Tongue (tissue), 2 donors: Measurements from ENCODE around the gene FBXL14. TPM values are rescaled to one million over a fixed set of nuclear protein-coding genes. Genes with fewer than 3 reads are reported as not detected.
A peak's percentile ranks its signal among the peaks of the same experiment; 100 is the strongest.

Experiments
- DNase-seq: peaks from one replicate; pipeline ENCODE4 v3.0.0-alpha.2; 2015
- total RNA-seq: library from RNA; depleted of rRNA; stranded (reverse); fragments of >200 nt; gene quantifications from one replicate; pipeline ENCODE4 v1.2.3, GENCODE V29; 2014

Gene FBXL14
- total RNA-seq, 1 donor from 2014 or later: 7.8 TPM

GRCh38 chr12:1593174-1594005 is 991 bp downstream of the FBXL14 start:
- DNase-seq: no peak

DNA sequence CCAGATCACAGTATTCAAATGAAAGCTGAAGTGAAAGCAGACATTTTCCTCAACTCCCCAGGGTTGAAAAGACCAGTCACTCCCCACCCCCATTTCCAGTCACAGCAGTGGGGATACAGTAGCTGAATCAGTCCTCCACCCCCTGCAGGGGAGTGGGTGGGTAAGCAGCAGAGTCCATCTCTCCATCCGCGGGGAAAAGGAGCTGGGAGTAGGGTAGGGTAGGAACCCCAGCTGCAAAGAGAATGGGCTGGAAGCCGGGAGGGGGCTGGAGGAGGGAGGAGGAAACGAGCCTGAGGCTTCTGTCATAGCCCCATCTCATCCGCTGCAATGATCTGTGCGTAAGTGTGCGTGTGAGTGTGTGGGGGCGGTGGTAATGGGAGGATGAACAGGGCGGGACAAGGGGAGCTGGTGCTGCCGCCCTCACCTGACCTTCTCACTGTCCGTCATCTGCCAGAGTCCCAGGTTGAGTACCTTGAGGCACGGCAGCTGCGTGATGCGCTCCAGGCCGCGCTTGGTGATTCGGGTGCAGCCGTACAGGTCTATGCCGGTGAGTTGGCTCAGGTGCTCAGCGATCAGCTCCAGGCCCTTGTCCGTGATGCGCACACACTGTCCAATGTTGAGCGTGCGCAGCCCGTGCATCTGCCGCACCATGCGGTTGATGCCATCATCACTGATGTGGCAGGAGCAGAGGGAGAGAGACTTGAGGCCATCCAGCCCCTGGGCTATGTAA is 1.8 kb downstream of the FBXL14 start:
- no peak for DNase-seq

- DNase-seq: no peak
Measured at GRCh38 chr12:1591543-1591942, 2.8 kb downstream of the FBXL14 start.

DNA sequence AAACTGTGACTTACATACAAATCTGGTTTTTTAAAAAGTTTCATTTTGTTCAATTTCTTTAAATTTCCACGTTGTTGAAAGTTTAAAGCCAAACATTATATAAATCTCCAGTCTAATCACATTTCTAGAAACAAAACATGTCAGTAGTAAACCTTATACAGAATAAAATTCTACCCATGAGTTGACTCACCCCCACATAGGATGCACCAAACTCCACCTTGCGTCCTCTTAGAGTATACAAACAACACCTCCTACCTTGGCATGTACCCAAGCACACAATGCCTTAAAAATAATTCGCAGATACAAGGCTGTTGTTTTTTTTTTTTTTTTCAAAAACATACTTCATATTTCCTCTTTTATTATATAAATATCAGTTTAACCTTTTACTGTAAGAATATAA is 3.3 kb downstream of the FBXL14 start:
- no peak for DNase-seq

DNA sequence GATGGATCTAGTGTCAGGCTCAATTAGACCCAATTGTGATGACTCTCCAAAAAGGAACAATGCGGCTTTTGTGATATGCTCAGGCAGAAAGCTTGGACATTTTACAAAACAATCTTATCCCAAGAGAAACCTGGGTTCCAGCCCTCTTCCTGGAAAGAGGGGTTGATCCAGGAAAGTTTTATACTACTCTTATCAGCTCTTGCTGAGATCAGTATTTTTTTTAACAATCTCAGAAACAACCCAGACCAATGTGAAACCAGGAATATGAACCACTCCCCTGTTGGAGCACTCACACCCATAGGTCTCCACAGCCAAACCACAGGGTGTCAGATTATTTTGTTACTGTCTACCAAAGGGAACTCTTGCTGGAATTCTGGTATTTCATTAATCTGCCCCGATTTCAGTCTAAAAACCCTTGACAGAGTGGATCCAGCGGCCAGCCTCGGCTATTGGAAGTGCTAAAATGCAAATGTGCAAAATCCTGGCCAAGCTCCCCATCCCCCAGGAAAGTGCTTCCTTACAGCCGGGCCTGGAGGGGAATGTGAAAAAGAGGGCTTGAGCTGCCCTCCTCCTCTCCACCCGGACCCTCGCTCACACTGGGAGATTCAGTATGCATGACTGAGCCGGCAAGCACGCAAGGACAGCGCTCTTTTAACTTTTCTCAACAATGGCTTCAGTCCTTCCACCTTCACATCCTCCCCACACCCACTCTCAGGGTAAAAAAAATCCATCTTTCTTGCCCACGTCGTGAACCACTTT is 4.0 kb downstream of the FBXL14 start:
- no peak for DNase-seq

GRCh38 chr12:1588575-1588947 is 5.8 kb downstream of the FBXL14 start:
- no peak for DNase-seq

- no peak for DNase-seq
Measured at GRCh38 chr12:1587927-1588574, 6.3 kb downstream of the FBXL14 start.

GRCh38 chr12:1584326-1584725 is 10.1 kb downstream of the FBXL14 start:
- no peak for DNase-seq

- peak; percentile 92 for DNase-seq
Measured at GRCh38 chr12:1583421-1584078, 10.8 kb downstream of the FBXL14 start.

DNA sequence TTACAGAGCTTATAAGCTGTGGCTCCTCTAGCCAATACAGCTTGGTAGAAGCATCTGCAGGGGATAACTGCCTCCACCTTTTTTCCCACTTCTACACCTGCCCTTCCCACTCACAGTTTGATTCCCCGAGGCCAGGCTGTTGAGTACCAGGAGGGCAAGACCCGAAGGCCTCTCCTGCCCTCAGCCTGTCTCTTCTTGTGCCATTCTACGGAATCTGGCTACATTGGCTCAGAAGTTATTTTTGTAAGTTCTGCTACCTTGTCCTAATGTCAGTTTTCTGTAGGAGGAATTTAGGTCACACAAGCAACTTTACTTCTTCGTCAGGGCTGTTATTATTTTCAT is 11.7 kb downstream of the FBXL14 start:
- DNase-seq: no peak

DNA sequence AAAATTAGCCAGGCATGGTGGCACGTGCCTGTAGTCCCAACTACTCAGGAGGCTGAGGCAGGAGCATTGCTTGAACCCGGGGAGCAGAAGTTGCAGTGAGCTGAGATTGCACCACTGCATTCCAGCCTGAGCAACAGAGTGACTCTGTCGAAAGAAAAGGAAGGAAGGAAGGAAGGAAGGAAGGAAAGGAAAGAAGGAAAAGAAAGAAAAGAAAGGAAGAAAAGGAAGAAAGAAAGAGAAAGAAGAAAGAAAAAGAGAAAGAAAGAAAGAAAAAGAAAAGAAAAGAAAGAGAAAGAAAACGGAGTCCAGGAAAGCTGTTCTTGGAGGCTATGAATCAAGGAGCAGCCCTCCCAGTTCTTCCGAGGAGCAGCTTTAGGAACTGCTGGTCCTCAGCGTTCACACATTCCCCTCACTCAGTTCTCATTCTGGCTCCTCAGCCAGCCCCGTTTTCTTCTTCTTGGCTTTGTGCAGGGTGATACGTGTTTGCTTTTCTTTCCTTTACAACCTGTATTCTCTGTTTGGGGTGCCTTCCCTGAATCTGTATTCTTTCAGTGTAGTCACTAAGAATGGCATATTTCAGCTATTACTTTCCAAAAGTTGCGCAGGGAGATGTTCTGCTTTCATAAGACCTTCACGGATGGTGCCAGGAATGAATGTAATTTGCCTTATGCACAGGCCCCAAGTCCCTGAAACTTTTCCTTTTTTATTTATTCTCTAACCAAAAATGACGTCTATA is 12.2 kb downstream of the FBXL14 start:
- DNase-seq: no peak

DNA sequence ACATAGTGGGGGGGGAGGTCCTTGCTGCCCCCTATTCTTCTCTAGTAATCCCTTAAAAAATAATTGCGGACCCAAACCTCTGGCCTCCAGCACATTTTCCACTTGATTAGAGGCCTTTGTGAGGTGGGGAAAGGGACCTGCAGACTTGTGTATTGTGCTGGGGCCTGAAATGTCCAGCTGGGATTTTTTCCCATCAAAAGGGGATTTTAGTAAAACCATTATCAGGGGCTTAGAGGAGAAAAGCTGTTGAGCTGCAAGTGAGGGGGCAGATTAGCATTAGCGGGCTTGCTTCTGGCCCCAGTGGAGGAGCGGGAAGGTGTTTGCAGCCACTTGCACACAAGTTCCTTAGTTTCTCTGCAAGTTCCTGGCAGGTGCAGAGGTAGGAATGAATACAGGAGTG is 13.9 kb downstream of the FBXL14 start:
- no peak for DNase-seq

DNA sequence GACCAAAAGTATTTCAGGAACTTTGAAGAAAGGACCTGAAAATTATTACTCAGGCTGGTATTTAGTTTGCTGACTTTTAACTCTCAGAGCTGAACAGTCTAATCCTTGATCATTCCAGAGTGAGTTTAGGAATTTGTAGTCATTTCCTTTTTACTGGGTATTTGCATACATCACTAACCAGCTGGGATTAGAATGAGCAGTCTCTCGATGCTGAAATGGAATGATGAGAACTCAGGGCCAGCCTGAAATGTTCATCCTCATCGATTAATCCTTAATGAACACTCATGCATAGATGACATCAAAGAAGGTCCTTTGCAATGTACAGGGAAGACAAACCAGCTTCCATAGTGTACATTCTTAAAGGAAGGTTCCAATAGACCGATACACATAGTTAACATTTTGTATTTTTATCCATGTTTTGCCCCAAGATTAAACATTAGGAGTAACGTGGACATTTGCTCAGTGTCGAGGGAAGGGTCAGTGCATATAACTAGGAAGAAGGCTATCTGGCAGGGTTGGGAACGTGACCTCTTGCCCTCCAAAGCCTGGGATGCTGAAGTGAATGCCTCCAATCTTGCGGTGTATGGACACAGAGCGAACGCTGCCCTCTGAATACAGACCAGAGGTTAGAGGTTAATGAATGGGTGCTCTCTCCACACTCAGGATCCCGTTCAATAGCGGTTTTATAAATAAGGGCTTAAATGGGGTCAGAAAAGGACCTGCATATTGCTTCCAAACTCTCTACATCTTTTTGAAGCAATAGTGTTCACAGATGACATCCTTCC is 14.5 kb downstream of the FBXL14 start:
- DNase-seq: no peak

DNA sequence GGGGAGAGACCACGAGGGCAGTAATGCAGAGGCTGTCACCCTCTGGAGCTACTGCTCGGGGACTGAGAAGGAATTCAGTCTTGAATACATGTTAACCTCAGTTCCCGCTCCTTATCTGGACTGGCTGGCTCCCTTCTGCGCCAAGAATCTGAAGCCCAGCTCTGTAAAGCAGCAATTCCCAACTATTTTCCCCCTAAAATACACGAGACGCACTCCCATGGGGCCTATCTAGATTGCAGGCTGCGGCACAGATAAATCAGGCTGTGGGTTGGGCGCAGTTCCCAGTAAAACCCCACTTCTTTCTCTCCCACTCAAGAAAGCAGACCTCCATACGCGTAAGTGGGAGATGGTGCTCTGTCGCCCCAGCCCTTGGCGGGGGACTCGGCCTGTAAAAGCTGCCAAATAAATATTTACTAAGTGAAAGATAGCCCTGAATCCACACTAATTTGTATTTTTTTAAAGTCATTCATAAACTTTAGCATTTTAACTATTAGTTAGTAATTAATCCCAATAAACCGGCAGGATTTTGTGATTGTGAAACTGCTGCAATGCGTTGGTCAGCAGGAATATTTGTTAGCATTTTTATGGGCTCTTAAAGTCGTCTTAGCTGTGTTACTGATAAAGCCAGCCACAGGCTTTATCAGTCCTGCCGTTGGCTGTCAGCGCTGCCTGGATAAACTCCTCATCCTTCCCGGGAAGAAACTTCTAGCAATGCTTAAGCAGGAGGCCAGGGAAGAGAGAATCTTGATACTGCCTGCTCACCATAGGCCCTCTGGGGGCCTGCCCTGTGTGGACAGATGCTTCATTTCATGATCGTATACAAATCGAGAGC is 17.8 kb downstream of the FBXL14 start:
- DNase-seq: no peak

DNA sequence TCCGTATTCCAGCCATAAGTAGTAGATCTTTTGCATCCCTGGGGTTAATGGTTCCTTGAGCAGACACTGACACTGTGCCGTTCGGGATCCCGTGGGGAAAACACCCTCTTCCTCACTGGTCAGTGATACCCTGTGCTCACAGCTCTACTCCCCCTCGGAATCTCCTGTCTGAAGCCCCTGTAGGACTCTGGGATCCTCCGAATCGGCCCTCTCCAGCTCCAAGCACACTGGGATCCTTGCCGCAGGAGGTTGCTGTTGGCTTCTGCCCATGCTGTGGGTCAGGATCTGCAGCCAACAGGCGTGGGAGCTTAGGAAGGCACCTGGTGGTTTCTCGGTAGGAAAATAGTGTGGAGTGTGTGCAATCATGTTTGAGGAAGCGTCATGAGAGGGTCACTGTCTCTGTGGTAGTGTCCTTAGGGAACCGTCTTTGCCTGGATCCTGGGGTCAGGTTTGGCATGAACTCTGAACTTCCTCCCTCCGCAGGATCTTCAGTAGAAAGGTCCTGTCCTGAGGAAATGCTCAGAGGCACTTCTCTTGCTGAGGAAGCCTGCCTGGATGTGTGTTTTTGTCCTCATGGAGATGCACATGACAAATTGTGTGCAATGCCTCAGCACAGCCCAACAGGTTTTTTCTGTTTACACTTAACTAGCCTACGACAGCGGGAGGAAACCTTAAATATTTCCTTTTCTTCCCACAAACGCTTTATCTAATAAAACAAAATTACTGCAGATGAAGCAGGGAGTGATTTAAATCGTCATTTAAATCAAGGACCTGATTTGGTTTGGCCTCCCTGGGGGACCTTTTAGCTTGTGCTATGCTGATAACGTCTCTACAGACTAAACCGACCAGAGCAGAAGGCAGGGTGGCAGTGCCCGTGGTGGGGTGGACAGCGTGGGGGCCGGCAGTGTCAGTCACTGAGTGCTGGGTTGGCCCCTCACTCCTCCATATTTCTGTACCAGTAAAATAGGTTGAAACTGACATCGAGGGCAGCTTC is 18.7 kb downstream of the FBXL14 start:
- no peak for DNase-seq

DNA sequence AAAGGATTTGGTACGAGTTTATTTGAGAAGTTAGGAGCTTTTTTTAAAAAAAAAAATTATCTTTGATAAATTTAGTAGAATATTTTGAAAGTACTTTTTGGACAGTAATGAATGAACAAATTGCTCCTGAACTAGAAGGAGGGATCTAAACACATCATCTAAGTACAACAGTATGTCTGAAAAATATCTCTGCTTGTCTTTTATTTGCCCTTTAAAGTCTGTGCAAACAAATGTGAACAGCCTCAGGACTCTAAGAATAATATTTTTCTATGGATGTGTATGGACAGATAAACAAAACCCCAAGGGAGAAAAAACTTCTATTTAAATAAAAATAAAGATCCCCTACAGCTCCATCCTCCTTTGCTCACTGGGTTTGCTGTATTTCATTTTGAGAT is 19.5 kb downstream of the FBXL14 start:
- DNase-seq: no peak

- DNase-seq: no peak
Measured at GRCh38 chr12:1573960-1574864, 20.2 kb downstream of the FBXL14 start.
